Loucy (cell line): Measurements from ENCODE around the gene RNFT2.

Experiments
- H2AFZ ChIP-seq: fragments of 200-600 bp; sonication (generic); 2 replicates; pipeline ENCODE4 v1.6.0; 2016; ENCODE audit warnings: antibody characterized with exemption, mild to moderate bottlenecking, low read length, moderate library complexity
- H3F3A ChIP-seq: fragments of 200-600 bp; 2 replicates; pipeline ENCODE4 v1.6.0; 2016; ENCODE audit warnings: antibody characterized with exemption, low read depth, mild to moderate bottlenecking
- H3K27me3 ChIP-seq: fragments of 200-600 bp; sonication (generic); 2 replicates; pipeline ENCODE4 v1.6.1; 2014; ENCODE audit warnings: low read length, mild to moderate bottlenecking; ENCODE audit not compliant: insufficient read depth, poor library complexity, severe bottlenecking
- H3K36me3 ChIP-seq: fragments of 200-600 bp; sonication (generic); 2 replicates; pipeline ENCODE4 v1.6.1; 2016; ENCODE audit warnings: low read length; ENCODE audit not compliant: insufficient read depth
- H3K4me1 ChIP-seq: fragments of 200-600 bp; sonication (generic); 2 replicates; pipeline ENCODE4 v1.5.1; 2014; ENCODE audit warnings: low read length, mild to moderate bottlenecking; ENCODE audit not compliant: insufficient read depth, poor library complexity, severe bottlenecking
- H3K4me2 ChIP-seq: fragments of 200-600 bp; sonication (generic); 2 replicates; pipeline ENCODE4 v1.6.0; 2014; ENCODE audit warnings: antibody characterized with exemption, low read length, low read depth, mild to moderate bottlenecking; ENCODE audit not compliant: poor library complexity, severe bottlenecking
- H3K4me3 ChIP-seq: fragments of 200-600 bp; sonication (generic); 2 replicates; pipeline ENCODE4 v1.5.1; 2014; ENCODE audit warnings: low read length, mild to moderate bottlenecking, mixed read lengths; ENCODE audit not compliant: poor library complexity, severe bottlenecking
- H3K79me2 ChIP-seq: fragments of 200-600 bp; sonication (generic); 2 replicates; pipeline ENCODE4 v1.6.1; 2014; ENCODE audit warnings: low read length; ENCODE audit not compliant: insufficient read depth
- H3K9ac ChIP-seq: fragments of 200-600 bp; sonication (generic); 2 replicates; pipeline ENCODE4 v1.6.0; 2014; ENCODE audit warnings: mild to moderate bottlenecking, low read depth, low read length, moderate library complexity; ENCODE audit not compliant: poor library complexity, severe bottlenecking
- H3K9me2 ChIP-seq: fragments of 200-600 bp; sonication (generic); replicated peaks from 2 replicates; pipeline ENCODE4 v1.6.1; 2016; ENCODE audit warnings: low read depth, low read length, mixed read lengths
- H3K9me3 ChIP-seq: fragments of 200-600 bp; sonication (generic); 2 replicates; pipeline ENCODE4 v1.6.1; 2014; ENCODE audit warnings: mild to moderate bottlenecking, antibody characterized with exemption, low read length, low read depth; ENCODE audit not compliant: insufficient read depth
- H4K20me1 ChIP-seq: fragments of 200-600 bp; sonication (generic); 2 replicates; pipeline ENCODE4 v1.6.0; 2014; ENCODE audit warnings: antibody characterized with exemption, low read length, mild to moderate bottlenecking; ENCODE audit not compliant: insufficient read depth, poor library complexity, severe bottlenecking
- CTCF ChIP-seq: fragments of 200-600 bp; sonication (generic); conservative IDR thresholded peaks from 2 replicates; pipeline ENCODE4 v1.5.1; 2014; ENCODE audit warnings: mild to moderate bottlenecking, antibody characterized with exemption, low read length
- EZH2phosphoT487 ChIP-seq: fragments of 200-600 bp; IDR thresholded peaks from 2 replicates; pipeline ENCODE4 v1.6.1; 2018; ENCODE audit warnings: antibody characterized with exemption, mild to moderate bottlenecking, moderate library complexity, borderline replicate concordance

RNFT2 gene

GRCh38 chr12:116710370-116711150 is 27.6 kb upstream of the RNFT2 start:
- no peaks in the 10 kb centered on the region for H3K79me2 ChIP-seq
- H3K9me3 ChIP-seq = no peaks in the 10 kb centered on the region
- H2AFZ ChIP-seq = no peak overlapping the region
- peaks cover 6% of the 10 kb centered on the region; the same call in 1 of the 2 replicates for H3K36me3 ChIP-seq
- no peak for TF ChIP-seq CTCF
- TF ChIP-seq EZH2phosphoT487 = no peak
- H3K4me1 ChIP-seq = no peaks in the 10 kb centered on the region
- no peaks in the 10 kb centered on the region for H3K27me3 ChIP-seq
- H3F3A ChIP-seq = no peaks in the 10 kb centered on the region
- H3K9ac ChIP-seq = no peak overlapping the region
- H3K9me2 ChIP-seq = no peaks in the 10 kb centered on the region
- H3K4me3 ChIP-seq = no peak overlapping the region
- H4K20me1 ChIP-seq = no peaks in the 10 kb centered on the region
- no peak overlapping the region for H3K4me2 ChIP-seq

GRCh38 chr12:116712458-116713303 is 25.4 kb upstream of the RNFT2 start:
- Histone ChIP-seq H3K9ac (no peak overlapping the region), H3K36me3 (peaks cover 27% of the 10 kb centered on the region; the same call in 1 of the 2 replicates), H4K20me1 (no peaks in the 10 kb centered on the region), H3K79me2 (no peaks in the 10 kb centered on the region), H3K9me2 (no peaks in the 10 kb centered on the region), H3K4me1 (no peaks in the 10 kb centered on the region), H2AFZ (no peak overlapping the region), H3K4me2 (no peak overlapping the region), H3K9me3 (no peaks in the 10 kb centered on the region), H3F3A (no peaks in the 10 kb centered on the region), H3K4me3 (no peak overlapping the region), H3K27me3 (no peaks in the 10 kb centered on the region)
- TF ChIP-seq CTCF (no peak), EZH2phosphoT487 (no peak)

- no peak overlapping the region for H3K9ac ChIP-seq
- TF ChIP-seq CTCF (no peak), EZH2phosphoT487 (no peak)
- H3K27me3 ChIP-seq = no peaks in the 10 kb centered on the region
- no peaks in the 10 kb centered on the region for H3K4me1 ChIP-seq
- no peaks in the 10 kb centered on the region for H3K9me3 ChIP-seq
- H2AFZ ChIP-seq = no peak overlapping the region
- no peak overlapping the region for H3K4me3 ChIP-seq
- H4K20me1 ChIP-seq = no peaks in the 10 kb centered on the region
- H3K79me2 ChIP-seq = no peaks in the 10 kb centered on the region
- H3K4me2 ChIP-seq = no peak overlapping the region
- no peaks in the 10 kb centered on the region for H3F3A ChIP-seq
- peaks cover 35% of the 10 kb centered on the region; the same call in 1 of the 2 replicates for H3K36me3 ChIP-seq
- no peaks in the 10 kb centered on the region for H3K9me2 ChIP-seq
Observed at GRCh38 chr12:116713527-116713926, 24.6 kb upstream of the RNFT2 start.
